Stimulated activated CD8-positive, alpha-beta memory T cell treated with anti-CD3 and anti-CD28 coated beads, Interleukin-7, amount 100 ng/mL, for 48 hours (primary cell): ENCODE data around the gene GRIK3.
"Not testable (repeated sequence)": the region's sequence is repeated elsewhere in the genome, so short reads cannot be mapped to it uniquely, and the experiment has no call there.

Experiments
- DNase-seq, 2 donors: peaks; one replicate each; pipeline ENCODE4 v3.0.0-alpha.2; 2020; ENCODE audit warnings: low read depth in 1 of 2; ENCODE audit errors: extremely low read depth in 1 of 2

Gene GRIK3

GRCh38 chr1:37034121-37035013, at the start of gene GRIK3:
TSS of gene GRIK3 (minus strand) at chr1:37034515. CDS start at chr1:37034108, 407 bp downstream.
- no peak for DNase-seq

GRCh38 chr1:37084013-37084412, 49.7 kb upstream of the GRIK3 start:
- DNase-seq, result no peak

GRCh38 chr1:37083603-37084002, 49.3 kb upstream of the GRIK3 start:
- no peak for DNase-seq

- DNase-seq, result not testable (repeated sequence)
Measured at GRCh38 chr1:37080296-37080986, 46.1 kb upstream of the GRIK3 start.

- no peak for DNase-seq
Measured at GRCh38 chr1:37078866-37079265, 44.6 kb upstream of the GRIK3 start.

GRCh38 chr1:37076168-37076567, 41.9 kb upstream of the GRIK3 start:
- no peak for DNase-seq

GRCh38 chr1:37073854-37074379, 39.6 kb upstream of the GRIK3 start:
- DNase-seq, result no peak

- DNase-seq, result no peak
Measured at GRCh38 chr1:37073152-37073853, 39.0 kb upstream of the GRIK3 start.

- DNase-seq, result no peak
Measured at GRCh38 chr1:37071829-37072228, 37.5 kb upstream of the GRIK3 start.

- DNase-seq, result no peak
Measured at GRCh38 chr1:37070126-37070525, 35.8 kb upstream of the GRIK3 start.

- DNase-seq, result no peak
Measured at GRCh38 chr1:37069406-37069805, 35.1 kb upstream of the GRIK3 start.

- no peak for DNase-seq
Measured at GRCh38 chr1:37068897-37069296, 34.6 kb upstream of the GRIK3 start.

- DNase-seq, result no peak
Measured at GRCh38 chr1:37068260-37068659, 33.9 kb upstream of the GRIK3 start.

- no peak for DNase-seq
Measured at GRCh38 chr1:37064039-37064438, 29.7 kb upstream of the GRIK3 start.

- DNase-seq, result no peak
Measured at GRCh38 chr1:37059346-37059745, 25.0 kb upstream of the GRIK3 start.

- DNase-seq, result no peak
Measured at GRCh38 chr1:37058424-37058988, 24.2 kb upstream of the GRIK3 start.

- no peak for DNase-seq
Measured at GRCh38 chr1:37056325-37056724, 22.0 kb upstream of the GRIK3 start.

- DNase-seq, result no peak
Measured at GRCh38 chr1:37055631-37056030, 21.3 kb upstream of the GRIK3 start.

- DNase-seq, result no peak
Measured at GRCh38 chr1:37053173-37053572, 18.9 kb upstream of the GRIK3 start.

GRCh38 chr1:37052120-37052519, 17.8 kb upstream of the GRIK3 start:
- no peak for DNase-seq

- DNase-seq, result no peak
Measured at GRCh38 chr1:37051346-37051745, 17.0 kb upstream of the GRIK3 start.
